Muscle layer of colon (tissue), 2 donors: ENCODE results near the gene AGAP5.
A peak's percentile ranks its signal among the peaks of the same experiment; 100 is the strongest.

Experiments
- H3K27ac ChIP-seq: one replicate; pipeline ENCODE4 v1.7.0; 2013; ENCODE audit warnings: low read depth, mild to moderate bottlenecking, low read length, moderate library complexity
- H3K27me3 ChIP-seq, 2 donors: one replicate each; pipeline ENCODE4 v1.7.0; 2013; ENCODE audit warnings: low read length in 2 of 2, mild to moderate bottlenecking in 2 of 2; ENCODE audit not compliant: insufficient read depth in 2 of 2, control insufficient read depth in 1 of 2
- H3K36me3 ChIP-seq: one replicate; pipeline ENCODE4 v1.7.0; 2013; ENCODE audit warnings: mild to moderate bottlenecking, low read length; ENCODE audit not compliant: insufficient read depth
- H3K4me1 ChIP-seq: one replicate; pipeline ENCODE4 v1.7.0; 2013; ENCODE audit warnings: mild to moderate bottlenecking, low read length; ENCODE audit not compliant: insufficient read depth
- H3K4me3 ChIP-seq, 2 donors: one replicate each; pipeline ENCODE4 v1.7.0; 2013; ENCODE audit warnings: low read length in 2 of 2, low read depth in 1 of 2, mild to moderate bottlenecking in 1 of 2, moderate library complexity in 1 of 2
- H3K9ac ChIP-seq: one replicate; pipeline ENCODE4 v1.7.0; 2013; ENCODE audit warnings: low read length
- H3K9me3 ChIP-seq: one replicate; pipeline ENCODE4 v1.7.0; 2013; ENCODE audit warnings: mild to moderate bottlenecking, low read length
- donor health status: abdominal sarcoma.
- donor health status: Adenocarcinoma of cecum.

The AGAP5 gene

GRCh38 chr10:73635781-73636180, 62.1 kb downstream of the AGAP5 start:
- H3K4me1 ChIP-seq = no peaks in the 10 kb centered on the region
- no peak overlapping the region for H3K4me3 ChIP-seq
- H3K36me3 ChIP-seq = no peaks in the 10 kb centered on the region
- no peak overlapping the region for H3K9ac ChIP-seq
- no peaks in the 10 kb centered on the region for H3K9me3 ChIP-seq
- no peak overlapping the region for H3K27ac ChIP-seq
- no peaks in the 10 kb centered on the region for H3K27me3 ChIP-seq

GRCh38 chr10:73634421-73634820, 63.5 kb downstream of the AGAP5 start:
- H3K36me3 ChIP-seq = no peaks in the 10 kb centered on the region
- H3K27me3 ChIP-seq = no peaks in the 10 kb centered on the region
- no peaks in the 10 kb centered on the region for H3K4me1 ChIP-seq
- no peak overlapping the region for H3K9ac ChIP-seq
- no peak overlapping the region for H3K27ac ChIP-seq
- no peak overlapping the region for H3K4me3 ChIP-seq
- no peaks in the 10 kb centered on the region for H3K9me3 ChIP-seq

DNA sequence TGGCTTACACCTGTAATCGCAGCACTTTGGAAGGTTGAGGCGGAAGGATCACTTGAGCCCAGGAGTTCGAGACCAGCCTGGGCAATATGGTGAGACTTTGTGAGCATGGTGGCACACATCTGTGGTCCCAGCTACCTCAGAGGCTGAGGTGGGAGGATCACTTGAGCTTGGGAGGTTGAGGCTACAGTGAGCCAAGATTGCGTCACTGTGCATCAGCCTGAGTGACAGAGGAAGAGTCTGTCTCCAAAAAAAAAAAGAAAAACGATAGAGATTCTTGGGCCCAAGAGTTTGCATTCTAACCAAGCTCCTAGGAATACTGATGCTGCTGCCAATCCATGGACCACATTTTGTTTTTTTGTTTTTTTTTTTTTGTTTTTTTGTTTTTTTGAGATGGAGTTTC, 68.7 kb downstream of the AGAP5 start:
- Histone ChIP-seq H3K27ac (no peak overlapping the region), H3K9ac (no peak overlapping the region)

DNA sequence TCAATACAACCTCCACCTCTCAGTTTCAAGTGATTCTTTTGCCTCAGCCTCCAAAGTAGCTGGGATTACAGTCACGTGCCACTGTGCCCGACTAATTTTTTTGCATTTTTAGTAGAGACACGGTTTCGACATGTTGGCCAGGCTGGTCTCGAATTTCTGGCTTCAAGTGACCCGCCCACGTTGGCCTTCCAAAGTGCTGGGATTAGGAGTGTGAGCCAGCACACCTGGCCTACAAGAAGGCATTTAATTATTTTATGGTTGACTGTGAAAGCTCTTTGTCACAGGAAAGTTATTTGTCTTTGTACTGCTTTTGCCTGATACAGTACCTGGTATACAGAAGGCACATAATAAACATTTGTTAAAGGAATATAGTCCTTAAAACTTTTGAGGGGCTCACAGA, 69.5 kb downstream of the AGAP5 start:
- Histone ChIP-seq H3K4me1 (peaks cover 8% of the 10 kb centered on the region), H3K9ac (no peak overlapping the region), H3K27ac (no peak overlapping the region), H3K9me3 (no peaks in the 10 kb centered on the region), H3K27me3 (no peaks in the 10 kb centered on the region), H3K36me3 (no peaks in the 10 kb centered on the region), H3K4me3 (no peak overlapping the region)

More for the DNA sequence above, 68.7 kb downstream of the AGAP5 start:
- Histone ChIP-seq H3K36me3 (no peaks in the 10 kb centered on the region), H3K4me3 (no peak overlapping the region), H3K4me1 (peaks cover 8% of the 10 kb centered on the region), H3K9me3 (no peaks in the 10 kb centered on the region), H3K27me3 (no peaks in the 10 kb centered on the region)

DNA sequence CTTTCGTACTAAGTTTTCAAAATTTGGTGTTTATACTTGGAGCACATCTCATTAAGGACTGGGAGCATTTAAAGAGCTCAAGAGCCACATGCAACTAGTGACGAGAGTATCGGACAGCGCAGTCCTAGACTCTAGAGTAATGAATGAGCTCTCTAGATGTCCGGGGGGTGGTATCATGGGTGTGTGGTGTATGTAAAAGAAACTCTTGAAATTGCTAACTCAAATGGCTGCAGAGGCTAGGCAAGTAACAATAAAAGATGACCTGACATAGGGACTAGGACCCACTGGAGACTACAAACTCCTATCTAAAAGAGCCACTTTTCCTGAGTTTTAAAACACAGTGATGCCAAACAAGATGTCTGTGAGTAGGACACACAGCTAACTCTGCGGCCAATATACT, 70.6 kb downstream of the AGAP5 start:
- H3K4me1 ChIP-seq = peaks cover 8% of the 10 kb centered on the region
- H3K27ac ChIP-seq = no peak overlapping the region
- H3K27me3 ChIP-seq = no peaks in the 10 kb centered on the region
- H3K4me3 ChIP-seq = no peak overlapping the region
- no peak overlapping the region for H3K9ac ChIP-seq
- H3K9me3 ChIP-seq = no peaks in the 10 kb centered on the region
- no peaks in the 10 kb centered on the region for H3K36me3 ChIP-seq

DNA sequence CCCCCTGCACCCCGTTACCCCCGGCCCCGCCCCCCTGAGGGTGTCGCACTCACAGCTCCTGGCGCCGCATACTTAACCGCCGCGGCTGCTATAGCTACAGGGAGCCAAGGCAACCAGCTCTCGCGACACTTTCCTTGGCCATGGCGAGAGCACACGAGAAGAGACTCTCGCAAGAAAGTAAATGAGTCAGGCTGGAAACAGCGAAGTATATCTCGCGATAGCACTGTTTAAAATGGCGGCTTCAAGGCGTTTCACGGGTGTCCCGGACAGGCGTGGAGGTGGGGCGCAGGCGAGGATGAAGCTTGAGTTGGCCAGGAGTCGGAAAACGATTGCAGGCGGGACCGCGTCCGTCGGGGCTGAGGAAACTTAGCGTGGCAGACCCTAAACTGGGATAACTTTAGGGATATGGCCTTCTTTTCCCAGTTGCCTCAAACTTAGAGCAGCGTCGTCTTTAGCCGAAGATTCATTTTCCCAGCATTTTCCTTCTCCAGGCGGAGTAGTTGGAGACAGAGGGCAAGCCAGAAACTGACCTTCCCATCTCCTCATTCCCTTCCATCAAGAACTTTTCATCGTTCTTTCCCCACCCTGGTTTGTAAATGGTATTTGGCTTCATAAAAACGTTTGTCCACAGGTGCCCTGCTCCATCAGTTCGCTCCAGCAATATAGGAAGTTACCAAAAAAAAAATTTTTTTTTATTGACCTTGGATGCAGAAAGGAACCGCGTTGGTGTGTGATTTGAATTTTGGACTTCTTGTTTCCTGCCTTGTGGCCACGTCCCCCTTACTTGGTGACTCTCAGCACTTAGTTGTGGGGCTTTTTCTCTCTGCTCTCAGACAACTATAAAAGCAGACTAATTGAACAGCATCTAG, 71.8 kb downstream of the AGAP5 start:
- H3K9me3 ChIP-seq = no peaks in the 10 kb centered on the region
- H3K27ac ChIP-seq = peak overlapping the region; percentile 70
- H3K27me3 ChIP-seq = no peaks in the 10 kb centered on the region
- peaks cover 8% of the 10 kb centered on the region for H3K4me1 ChIP-seq
- H3K36me3 ChIP-seq = no peaks in the 10 kb centered on the region
- H3K4me3 ChIP-seq = peak overlapping the region; percentile 78 to 92
- peak overlapping the region; percentile 78 for H3K9ac ChIP-seq

- Histone ChIP-seq H3K4me3 (peak overlapping the region; percentile 78 to 92), H3K4me1 (peaks cover 8% of the 10 kb centered on the region), H3K27ac (peak overlapping the region; percentile 64), H3K27me3 (no peaks in the 10 kb centered on the region), H3K9me3 (no peaks in the 10 kb centered on the region), H3K9ac (peak overlapping the region; percentile 82), H3K36me3 (no peaks in the 10 kb centered on the region)
These were observed 72.7 kb downstream of the AGAP5 start for GRCh38 chr10:73625004-73625883.
